OCI-LY1 (cell line): ENCODE results near the gene PLCB2.

Source experiments
- H2AFZ ChIP-seq: fragments of 200-600 bp; sonication (generic), shearing (Covaris generic); 2 replicates; pipeline ENCODE4 v1.6.0; 2014; ENCODE audit warnings: antibody characterized with exemption, mild to moderate bottlenecking, low read length
- H3F3A ChIP-seq: fragments of 200-600 bp; sonication (generic), shearing (Covaris generic); 2 replicates; pipeline ENCODE4 v1.6.0; 2014; ENCODE audit warnings: mild to moderate bottlenecking, antibody characterized with exemption, low read length, moderate library complexity; ENCODE audit not compliant: insufficient read depth
- H3K27ac ChIP-seq: fragments of 200-600 bp; sonication (generic); 2 replicates; pipeline ENCODE4 v1.5.1; 2014; ENCODE audit warnings: low read length, mixed run types, mild to moderate bottlenecking, low read depth; ENCODE audit not compliant: poor library complexity, severe bottlenecking
- H3K27me3 ChIP-seq: fragments of 200-600 bp; sonication (generic); 2 replicates; pipeline ENCODE4 v1.6.0; 2014; ENCODE audit warnings: antibody characterized with exemption, mild to moderate bottlenecking, low read length, moderate library complexity; ENCODE audit not compliant: insufficient read depth
- H3K36me3 ChIP-seq: fragments of 200-600 bp; sonication (generic); 2 replicates; pipeline ENCODE4 v1.6.1; 2014; ENCODE audit warnings: mild to moderate bottlenecking, antibody characterized with exemption, low read length, moderate library complexity, mixed read lengths; ENCODE audit not compliant: insufficient read depth
- H3K4me1 ChIP-seq: fragments of 200-600 bp; sonication (generic); 2 replicates; pipeline ENCODE4 v1.5.1; 2014; ENCODE audit warnings: mild to moderate bottlenecking, low read length, moderate library complexity; ENCODE audit not compliant: insufficient read depth, severe bottlenecking
- H3K4me2 ChIP-seq: fragments of 200-600 bp; sonication (generic), shearing (Covaris generic); 2 replicates; pipeline ENCODE4 v1.6.1; 2014; ENCODE audit warnings: low read length
- H3K4me3 ChIP-seq: fragments of 200-600 bp; sonication (generic); 2 replicates; pipeline ENCODE4 v1.5.1; 2014; ENCODE audit warnings: low read length, low read depth, mild to moderate bottlenecking, mixed read lengths; ENCODE audit not compliant: poor library complexity, severe bottlenecking
- H3K79me2 ChIP-seq: fragments of 200-600 bp; shearing (Covaris generic); 2 replicates; pipeline ENCODE4 v1.6.1; 2016; ENCODE audit warnings: mixed run types, low read length, mixed read lengths; ENCODE audit not compliant: insufficient read depth
- H3K9ac ChIP-seq: fragments of 200-600 bp; sonication (generic), shearing (Covaris generic); 2 replicates; pipeline ENCODE4 v1.6.1; 2014; ENCODE audit warnings: mild to moderate bottlenecking, low read length, mixed read lengths
- H3K9me2 ChIP-seq: fragments of 200-600 bp; sonication (generic), shearing (Covaris generic); 2 replicates; pipeline ENCODE4 v1.6.1; 2014; ENCODE audit warnings: low read depth, mild to moderate bottlenecking, low read length, mixed read lengths
- H3K9me3 ChIP-seq: fragments of 200-600 bp; shearing (Covaris generic); 2 replicates; pipeline ENCODE4 v1.6.1; 2014; ENCODE audit warnings: low read length, mixed read lengths
- H4K20me1 ChIP-seq: fragments of 200-600 bp; sonication (generic), shearing (Covaris generic); 2 replicates; pipeline ENCODE4 v1.6.0; 2016; ENCODE audit warnings: mild to moderate bottlenecking, low read length; ENCODE audit not compliant: insufficient read depth
- CTCF ChIP-seq: fragments of 200-600 bp; sonication (generic), shearing (Covaris generic); IDR thresholded peaks from 2 replicates; pipeline ENCODE4 v1.5.1; 2017; ENCODE audit warnings: mild to moderate bottlenecking, antibody characterized with exemption, low read length, moderate library complexity, mixed read lengths
- EZH2 ChIP-seq: fragments of 200-600 bp; sonication (generic), shearing (Covaris generic); IDR thresholded peaks from 2 replicates; pipeline ENCODE4 v1.8.0; 2017; ENCODE audit warnings: borderline replicate concordance, mixed run types, mild to moderate bottlenecking, antibody characterized with exemption, low read length, moderate library complexity, mixed read lengths

PLCB2 gene

GRCh38 chr15:40355976-40356585 is 48.3 kb upstream of the PLCB2 start:
- Histone ChIP-seq H3K36me3 (no peaks in the 10 kb centered on the region), H3K79me2 (no peaks in the 10 kb centered on the region), H3F3A (no peaks in the 10 kb centered on the region), H3K4me2 (no peak overlapping the region), H3K4me1 (peaks cover 13% of the 10 kb centered on the region), H3K9ac (no peak overlapping the region), H2AFZ (no peak overlapping the region), H3K9me3 (no peaks in the 10 kb centered on the region), H3K27ac (no peak overlapping the region), H4K20me1 (no peaks in the 10 kb centered on the region), H3K27me3 (no peaks in the 10 kb centered on the region), H3K4me3 (no peak overlapping the region), H3K9me2 (no peaks in the 10 kb centered on the region)
- TF ChIP-seq CTCF (no peak), EZH2 (no peak)

DNA sequence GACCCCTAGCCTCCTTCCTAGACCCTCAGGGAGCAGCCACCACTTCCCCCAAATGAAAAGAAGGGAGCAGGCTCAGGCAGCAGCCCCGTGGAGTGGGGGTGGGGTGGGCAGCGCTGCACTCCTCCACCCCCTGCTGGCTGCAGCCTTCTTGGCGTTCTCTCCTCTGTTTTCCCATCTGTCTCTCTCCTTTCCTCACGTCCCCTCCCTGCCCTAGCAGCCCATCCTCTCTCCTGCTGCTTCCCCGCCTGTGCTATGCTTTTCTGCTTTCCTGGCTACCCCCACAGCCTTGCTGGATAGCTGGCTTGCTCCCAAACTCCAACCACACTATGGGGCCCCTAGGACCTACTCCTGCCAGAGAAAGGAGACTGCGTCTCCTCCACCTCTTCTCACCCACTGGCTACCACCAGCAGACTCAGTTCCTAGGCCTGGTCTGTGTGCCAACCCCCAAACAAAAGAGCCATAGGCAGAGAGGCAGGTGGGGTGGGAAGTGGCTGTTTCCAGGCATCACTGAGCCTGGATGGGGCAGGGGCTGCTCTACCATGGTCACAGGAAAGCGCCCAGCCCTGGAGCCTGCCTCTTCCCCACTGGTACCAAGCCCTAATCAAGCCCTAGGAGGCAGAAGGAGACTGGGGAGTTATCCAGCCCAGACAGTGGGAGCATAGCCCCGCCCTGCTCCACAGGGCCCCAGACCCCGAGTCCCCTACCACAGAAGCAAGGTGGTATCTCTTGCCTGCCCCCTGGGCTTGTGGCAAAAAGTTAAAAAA is 46.9 kb upstream of the PLCB2 start:
- Histone ChIP-seq H3K4me3 (no peak overlapping the region), H3K4me2 (no peak overlapping the region), H3K36me3 (no peaks in the 10 kb centered on the region), H3K79me2 (no peaks in the 10 kb centered on the region), H3K9ac (no peak overlapping the region), H2AFZ (no peak overlapping the region), H3K27ac (no peak overlapping the region), H3K9me2 (no peaks in the 10 kb centered on the region), H3K27me3 (no peaks in the 10 kb centered on the region), H3K4me1 (peaks cover 13% of the 10 kb centered on the region), H3K9me3 (no peaks in the 10 kb centered on the region), H4K20me1 (no peaks in the 10 kb centered on the region), H3F3A (no peaks in the 10 kb centered on the region)
- TF ChIP-seq CTCF (peak; percentile 37; the same call in 1 of the 2 replicates), EZH2 (no peak)

DNA sequence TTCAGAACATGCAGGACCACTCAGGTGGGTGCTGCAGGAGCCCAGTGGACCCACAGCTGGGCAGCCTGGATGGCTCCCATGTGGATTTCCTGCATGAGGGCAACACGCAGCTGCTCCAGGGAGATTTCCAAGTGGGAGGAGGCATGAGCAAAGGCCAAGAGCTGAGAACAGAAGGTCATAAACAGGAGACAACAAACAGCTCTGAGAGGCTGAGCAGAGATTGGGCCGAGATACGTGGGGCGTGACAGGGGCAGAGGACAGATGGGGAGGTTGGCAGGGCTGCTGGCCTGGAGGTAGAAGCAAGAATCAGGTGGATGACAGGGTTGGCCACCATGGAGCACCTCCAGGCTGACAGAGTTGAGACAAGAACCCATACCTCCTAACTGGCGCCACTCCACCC is 46.0 kb upstream of the PLCB2 start:
- Histone ChIP-seq H3K4me3 (no peak overlapping the region), H3K9me2 (no peaks in the 10 kb centered on the region), H4K20me1 (no peaks in the 10 kb centered on the region), H3K27me3 (no peaks in the 10 kb centered on the region), H3K4me2 (no peak overlapping the region), H3K9me3 (no peaks in the 10 kb centered on the region), H3F3A (no peaks in the 10 kb centered on the region), H3K27ac (no peak overlapping the region), H2AFZ (no peak overlapping the region), H3K4me1 (peaks cover 10% of the 10 kb centered on the region), H3K36me3 (no peaks in the 10 kb centered on the region), H3K79me2 (no peaks in the 10 kb centered on the region), H3K9ac (no peak overlapping the region)
- TF ChIP-seq CTCF (no peak), EZH2 (no peak)
